ENCODE measurements around the gene GGCT.
"Not testable (repeated sequence)": the region's sequence is repeated elsewhere in the genome, so short reads cannot be mapped to it uniquely, and the experiment has no call there.

The GGCT gene

DNA sequence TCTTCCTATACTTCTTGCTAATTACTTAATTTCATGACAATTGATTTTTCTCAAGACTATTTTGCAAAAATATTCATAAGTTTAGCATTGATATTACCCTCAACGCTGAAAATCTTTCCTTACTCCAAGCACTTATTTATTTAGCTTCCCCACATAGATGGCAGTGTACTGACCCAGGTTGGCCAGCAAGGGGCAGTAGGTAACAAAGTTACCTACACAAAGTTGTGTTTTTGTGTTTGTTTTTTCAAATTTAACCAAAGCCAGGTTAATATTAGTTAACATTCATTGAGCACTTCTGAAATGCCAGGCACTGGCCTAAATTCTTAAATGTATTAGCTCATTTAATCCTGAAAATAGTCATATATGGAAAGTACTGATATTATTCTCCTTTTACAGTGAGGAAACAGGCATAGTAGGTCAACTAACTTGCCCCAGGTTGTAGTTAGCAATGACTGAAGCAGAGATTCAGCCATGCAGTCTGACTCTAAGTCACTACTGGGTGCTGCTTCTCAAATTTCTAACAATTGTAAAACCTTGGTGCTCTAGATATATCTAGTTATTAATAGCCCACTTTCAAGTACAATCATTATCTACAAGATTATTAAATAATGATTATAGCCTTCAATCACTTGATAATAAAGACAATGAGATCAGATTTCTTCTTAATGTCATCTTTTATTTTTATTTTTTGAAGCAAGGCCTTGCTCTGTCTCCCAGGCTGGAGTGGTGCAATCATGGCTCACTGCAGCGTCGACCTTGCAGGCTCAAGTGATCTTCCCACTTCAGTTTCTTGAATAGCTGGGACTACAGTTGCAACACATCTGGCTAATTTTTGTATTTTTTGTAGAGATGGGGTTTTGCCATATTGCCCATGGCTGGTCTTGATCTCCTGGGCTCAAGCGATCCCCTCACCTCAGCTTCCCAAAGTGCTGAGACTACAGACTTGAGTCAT, 5.8 kb upstream of the GGCT start:
- peaks cover 3% of the 10 kb centered on the region for H3K36me3 Mint-ChIP-seq (ENCODE audit: insufficient read depth)
- H3K4me1 Mint-ChIP-seq (ENCODE audit: low read depth in 2 of 2): peaks cover 0 to 6% of the 10 kb centered on the region in 2 donors
- no peaks in the 10 kb centered on the region for H3K9me3 Mint-ChIP-seq
- peak in 2 of 3 experiments; percentile 10 to 12 for DNase-seq
- peak; percentile 76 for ATAC-seq (replicated peaks)
- H3K4me3 Mint-ChIP-seq: no peak overlapping the region
- no peaks in the 10 kb centered on the region for H3K27me3 Mint-ChIP-seq
- no peak overlapping the region for H3K27ac Mint-ChIP-seq

DNA sequence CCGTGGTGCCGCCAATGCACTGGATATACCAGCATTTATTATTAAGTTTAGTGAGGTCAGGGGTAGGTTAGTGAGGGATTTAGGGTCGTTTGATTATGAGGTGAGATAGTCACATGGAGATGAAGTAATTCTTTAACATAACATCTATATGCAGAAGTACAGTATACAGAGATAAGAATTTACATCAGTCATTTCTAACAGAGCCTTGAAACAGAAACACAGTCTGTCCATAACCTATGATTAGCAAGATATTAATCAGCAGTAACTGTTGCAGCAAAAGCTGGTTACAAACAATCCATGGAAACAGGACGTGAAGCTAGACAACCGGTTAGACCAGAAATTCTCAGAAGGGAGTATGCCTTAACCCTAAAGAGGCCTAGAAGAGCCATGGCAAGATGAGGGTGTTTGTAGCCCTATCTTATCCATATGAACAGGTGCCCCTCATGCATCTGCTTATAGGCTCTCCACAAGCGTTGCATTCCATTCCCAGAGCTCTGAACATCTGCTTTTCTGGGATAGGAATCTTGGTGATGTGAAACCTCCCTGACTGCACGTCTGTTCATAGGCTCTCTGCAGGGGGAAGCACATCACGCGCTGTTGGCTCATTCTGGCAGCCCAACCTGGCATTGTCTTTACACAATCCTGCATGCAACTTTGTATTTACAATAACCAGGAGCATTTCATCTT, 4.7 kb upstream of the GGCT start:
- ATAC-seq (replicated peaks); H3K4me3 Mint-ChIP-seq; DNase-seq; H3K9me3 Mint-ChIP-seq; H3K27me3 Mint-ChIP-seq; H3K36me3 Mint-ChIP-seq (ENCODE audit: insufficient read depth); H3K27ac Mint-ChIP-seq: not testable (repeated sequence)
- H3K4me1 Mint-ChIP-seq (ENCODE audit: low read depth in 2 of 2): peaks cover 2 to 11% of the 10 kb centered on the region in 2 donors

DNA sequence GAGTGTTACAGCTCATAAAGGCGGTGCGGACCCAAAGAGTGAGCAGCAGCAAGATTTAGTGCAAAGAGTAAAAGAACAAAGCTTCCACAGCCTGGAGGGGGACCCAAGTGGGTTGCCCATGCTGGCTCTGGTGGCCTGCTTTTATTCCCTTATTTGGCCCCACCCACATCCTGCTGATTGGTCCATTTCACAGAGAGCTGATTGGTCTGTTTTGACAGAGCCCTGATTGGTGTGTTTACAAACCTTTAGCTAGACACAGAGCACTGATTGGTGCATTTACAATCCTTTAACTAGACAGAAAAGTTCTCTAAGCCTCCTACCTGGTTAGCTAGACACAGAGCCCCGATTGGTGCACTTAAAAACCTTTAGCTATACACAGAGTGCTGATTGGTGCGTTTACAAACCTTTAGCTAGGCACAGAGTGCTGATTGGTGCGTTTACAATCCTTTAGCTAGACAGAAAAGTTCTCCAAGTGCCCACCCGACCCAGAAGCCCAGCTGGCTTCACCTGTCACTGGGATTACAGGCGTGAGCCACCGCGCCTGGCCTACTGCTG, 2.8 kb upstream of the GGCT start:
- DNase-seq; H3K27me3 Mint-ChIP-seq; H3K4me3 Mint-ChIP-seq; H3K9me3 Mint-ChIP-seq; ATAC-seq (replicated peaks); H3K27ac Mint-ChIP-seq: not testable (repeated sequence)
- Mint-ChIP-seq H3K36me3 (ENCODE audit: insufficient read depth) (peaks cover 11% of the 10 kb centered on the region), H3K4me1 (ENCODE audit: low read depth in 2 of 2) (peaks cover 17 to 28% of the 10 kb centered on the region in 2 donors)

DNA sequence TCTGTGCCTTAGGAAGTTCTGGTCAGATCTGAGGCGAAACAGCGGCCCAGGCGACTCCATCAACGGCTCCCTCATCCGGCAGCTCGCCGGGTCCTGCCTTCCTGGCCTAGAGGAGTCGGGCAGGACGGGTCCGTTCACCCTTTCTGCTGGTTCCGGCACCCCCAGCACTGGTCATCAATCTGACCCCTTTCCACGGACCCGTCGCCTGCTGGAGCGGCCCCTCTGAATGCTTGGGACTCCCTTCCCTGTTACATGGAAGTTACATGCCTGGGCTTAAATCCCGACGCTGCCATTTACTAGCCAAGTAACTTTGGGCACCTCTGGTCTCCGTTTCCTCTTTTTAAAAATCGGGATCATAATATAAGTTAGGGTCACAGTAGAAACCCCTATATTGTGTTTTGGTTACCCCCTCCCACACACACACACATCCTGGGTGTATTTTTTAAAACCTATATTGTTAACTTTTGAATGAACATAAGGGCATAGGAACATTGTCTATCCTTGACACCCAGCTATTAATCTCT, 607 bp upstream of the GGCT start:
- no peaks in the 10 kb centered on the region for H3K27me3 Mint-ChIP-seq
- H3K4me3 Mint-ChIP-seq: peak overlapping the region; percentile 85 to 91
- peaks cover 20 to 38% of the 10 kb centered on the region in 2 donors for H3K4me1 Mint-ChIP-seq (ENCODE audit: low read depth in 2 of 2)
- peaks cover 11% of the 10 kb centered on the region for H3K36me3 Mint-ChIP-seq (ENCODE audit: insufficient read depth)
- peak overlapping the region; percentile 74 to 91 for H3K27ac Mint-ChIP-seq
- ATAC-seq (replicated peaks): no peak
- H3K9me3 Mint-ChIP-seq: no peaks in the 10 kb centered on the region
- no peak for DNase-seq

DNA sequence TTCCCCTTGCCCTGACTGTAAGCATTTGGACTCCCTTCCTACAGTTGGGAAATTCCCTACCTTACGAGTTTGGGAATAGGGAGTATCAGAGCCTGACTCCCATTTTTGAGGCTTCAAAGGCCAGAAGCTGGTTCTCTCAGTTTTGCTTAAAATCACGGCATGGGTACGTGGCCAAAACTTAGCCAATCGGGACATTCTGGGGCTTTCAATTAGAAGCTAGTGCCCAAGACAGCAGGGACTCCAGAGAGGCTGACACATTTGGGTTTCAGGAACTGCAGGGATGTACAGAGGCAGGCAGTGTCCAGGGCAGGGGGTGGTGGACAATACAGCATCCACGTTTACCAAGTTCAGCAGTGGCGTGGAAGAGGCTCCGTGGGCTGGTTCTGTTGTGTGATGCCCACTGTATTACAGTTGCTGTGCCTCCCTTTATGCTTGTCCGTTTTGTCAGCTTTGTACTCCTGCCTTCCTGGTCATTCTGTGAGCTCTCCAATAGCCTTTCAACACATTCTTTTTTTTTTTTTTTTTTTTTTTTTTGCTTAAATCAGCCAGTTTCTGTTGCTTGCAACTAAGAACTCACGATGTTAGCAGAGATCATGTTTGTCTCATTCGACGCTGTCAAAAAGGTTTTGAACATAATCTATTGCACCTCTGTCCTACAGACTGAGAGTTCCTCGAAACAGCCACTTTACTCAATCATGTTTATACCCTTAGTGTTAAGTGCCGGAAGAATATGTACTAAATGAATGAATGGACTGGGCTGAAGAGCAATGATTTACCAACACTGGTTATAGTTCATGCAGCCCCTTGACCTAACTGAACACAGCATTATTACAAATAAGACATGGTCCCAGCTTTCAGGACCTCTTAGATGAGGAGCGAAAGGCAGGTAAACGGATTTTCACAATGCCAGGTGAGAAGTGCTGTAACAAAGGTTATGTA, 1.1 kb downstream of the GGCT start:
- H3K4me3 Mint-ChIP-seq: peak overlapping the region; percentile 85 to 91
- peak overlapping the region; percentile 74 to 91 for H3K27ac Mint-ChIP-seq
- H3K4me1 Mint-ChIP-seq (ENCODE audit: low read depth in 2 of 2): peaks cover 21 to 39% of the 10 kb centered on the region in 2 donors
- H3K36me3 Mint-ChIP-seq (ENCODE audit: insufficient read depth): peaks cover 20% of the 10 kb centered on the region
- no peaks in the 10 kb centered on the region for H3K27me3 Mint-ChIP-seq
- DNase-seq (no peak), ATAC-seq (replicated peaks) (no peak)
- H3K9me3 Mint-ChIP-seq: no peaks in the 10 kb centered on the region

DNA sequence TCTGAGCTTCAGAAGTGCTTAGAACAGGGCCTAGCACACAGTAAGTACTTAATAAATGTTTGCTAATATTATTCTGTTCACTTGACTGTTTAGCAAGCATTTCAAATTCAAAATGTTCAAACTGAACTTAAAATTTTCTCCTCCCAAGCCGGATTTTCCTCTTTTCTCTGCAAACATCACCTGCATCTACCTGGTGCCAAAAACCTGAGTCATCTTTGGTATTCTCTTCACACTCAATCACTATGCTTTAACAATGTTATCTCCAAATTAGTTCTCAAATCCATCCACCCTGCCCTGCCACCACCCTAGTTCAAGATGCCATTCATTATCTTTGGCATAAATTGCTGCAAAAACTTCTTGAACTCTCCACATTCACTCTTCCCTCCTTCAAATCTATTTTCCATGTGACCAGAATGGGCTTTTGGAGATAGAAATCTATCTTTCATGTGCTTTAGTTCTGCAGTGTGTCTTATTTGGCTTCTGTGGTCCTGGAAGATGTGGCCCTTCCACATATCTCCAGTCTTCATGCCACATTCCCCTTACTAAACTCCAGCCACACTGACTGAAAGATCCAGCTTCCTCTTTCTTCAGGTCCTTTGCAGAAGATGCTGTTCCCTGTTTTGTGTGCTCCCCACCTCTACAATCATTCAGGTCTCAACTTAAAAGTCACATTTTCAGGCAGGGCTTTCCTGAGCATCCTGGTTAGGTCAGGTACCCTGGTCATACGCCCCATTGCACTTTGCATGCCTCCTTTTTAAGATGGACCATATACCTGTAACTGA, 2.0 kb downstream of the GGCT start:
- Mint-ChIP-seq H3K4me1 (ENCODE audit: low read depth in 2 of 2) (peaks cover 21 to 39% of the 10 kb centered on the region in 2 donors), H3K27ac (no peak overlapping the region), H3K36me3 (ENCODE audit: insufficient read depth) (peaks cover 22% of the 10 kb centered on the region), H3K4me3 (no peak overlapping the region), H3K27me3 (no peaks in the 10 kb centered on the region), H3K9me3 (no peaks in the 10 kb centered on the region)
- DNase-seq (no peak), ATAC-seq (replicated peaks) (no peak)

DNA sequence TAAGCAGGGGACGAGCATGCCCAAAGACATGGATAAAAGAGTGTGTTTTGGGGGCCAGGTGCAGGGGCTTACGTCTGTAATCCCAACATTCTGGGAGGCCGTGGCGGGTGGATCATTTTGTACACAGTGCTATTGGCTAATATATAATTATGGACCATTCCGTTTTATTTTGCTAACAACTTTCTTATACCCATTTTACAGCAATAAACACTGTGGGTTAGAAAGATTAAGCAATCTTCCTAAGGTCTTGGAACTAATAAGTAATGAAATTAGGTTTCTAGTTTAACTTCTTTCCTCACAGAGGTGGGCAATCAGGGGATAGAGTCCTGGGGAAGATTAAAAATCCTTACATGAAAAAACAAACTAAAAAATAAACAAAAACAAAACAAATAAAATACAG, 3.4 kb downstream of the GGCT start:
- H3K4me3 Mint-ChIP-seq: no peak overlapping the region
- peaks cover 21 to 39% of the 10 kb centered on the region in 2 donors for H3K4me1 Mint-ChIP-seq (ENCODE audit: low read depth in 2 of 2)

DNA sequence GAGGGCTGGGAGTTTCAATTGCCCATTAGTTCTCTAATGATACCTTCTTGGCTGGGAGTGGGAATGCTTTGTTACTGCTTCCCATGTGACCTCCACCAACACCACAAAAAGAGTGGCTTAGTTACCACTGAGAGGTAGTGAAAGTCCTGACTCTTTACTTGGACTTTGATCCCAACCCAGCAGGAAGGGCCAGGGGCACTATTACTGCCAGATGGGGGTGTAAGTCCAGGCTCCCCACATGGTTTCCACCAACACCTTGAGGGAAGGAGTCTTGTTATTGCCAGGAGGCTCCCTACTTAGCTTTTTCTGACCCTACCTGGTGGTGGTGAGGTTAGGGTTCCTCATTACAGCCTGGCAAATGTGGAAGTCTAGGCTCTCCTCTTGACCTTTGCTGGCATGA, 11.4 kb downstream of the GGCT start:
- ATAC-seq (replicated peaks) (no peak), DNase-seq (no peak)
- peaks cover 4 to 9% of the 10 kb centered on the region in 2 donors for H3K9me3 Mint-ChIP-seq
- peaks cover 0 to 9% of the 10 kb centered on the region in 2 donors for H3K27me3 Mint-ChIP-seq
- H3K4me3 Mint-ChIP-seq: no peak overlapping the region
- peaks cover 8% of the 10 kb centered on the region for H3K36me3 Mint-ChIP-seq (ENCODE audit: insufficient read depth)
- H3K27ac Mint-ChIP-seq: no peak overlapping the region
- H3K4me1 Mint-ChIP-seq (ENCODE audit: low read depth in 2 of 2): no peaks in the 10 kb centered on the region

More for the DNA sequence above, 3.4 kb downstream of the GGCT start:
- ATAC-seq (replicated peaks): no peak
- peaks cover 28% of the 10 kb centered on the region for H3K36me3 Mint-ChIP-seq (ENCODE audit: insufficient read depth)
- H3K27me3 Mint-ChIP-seq: no peaks in the 10 kb centered on the region
- no peak overlapping the region for H3K27ac Mint-ChIP-seq
- DNase-seq: no peak
- no peaks in the 10 kb centered on the region for H3K9me3 Mint-ChIP-seq

DNA sequence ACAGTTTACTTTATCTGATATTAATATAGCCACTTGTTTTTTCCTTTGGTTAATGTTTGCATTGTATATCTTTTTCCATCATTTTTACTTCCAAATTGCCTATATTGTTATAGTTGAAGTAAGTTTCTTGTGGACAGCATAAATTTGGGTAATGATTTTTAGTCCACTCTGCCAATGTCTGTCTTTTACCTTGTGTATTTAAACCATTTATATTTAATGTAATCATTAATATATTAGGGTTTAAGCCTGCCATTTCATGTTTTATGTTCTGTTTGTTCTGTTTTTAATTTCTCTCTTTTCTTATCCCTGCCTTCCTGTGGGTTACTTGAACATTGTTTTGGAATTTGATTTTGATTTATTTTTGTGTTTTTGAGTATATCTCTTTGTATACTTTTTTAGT, 13.2 kb downstream of the GGCT start:
- H3K27me3 Mint-ChIP-seq: peaks cover 0 to 9% of the 10 kb centered on the region in 2 donors
- ATAC-seq (replicated peaks): no peak
- H3K4me3 Mint-ChIP-seq: no peak overlapping the region
- H3K27ac Mint-ChIP-seq: no peak overlapping the region
- peaks cover 4 to 9% of the 10 kb centered on the region in 2 donors for H3K9me3 Mint-ChIP-seq
- no peaks in the 10 kb centered on the region for H3K4me1 Mint-ChIP-seq (ENCODE audit: low read depth in 2 of 2)
- peaks cover under 1% of the 10 kb centered on the region for H3K36me3 Mint-ChIP-seq (ENCODE audit: insufficient read depth)
- no peak for DNase-seq

DNA sequence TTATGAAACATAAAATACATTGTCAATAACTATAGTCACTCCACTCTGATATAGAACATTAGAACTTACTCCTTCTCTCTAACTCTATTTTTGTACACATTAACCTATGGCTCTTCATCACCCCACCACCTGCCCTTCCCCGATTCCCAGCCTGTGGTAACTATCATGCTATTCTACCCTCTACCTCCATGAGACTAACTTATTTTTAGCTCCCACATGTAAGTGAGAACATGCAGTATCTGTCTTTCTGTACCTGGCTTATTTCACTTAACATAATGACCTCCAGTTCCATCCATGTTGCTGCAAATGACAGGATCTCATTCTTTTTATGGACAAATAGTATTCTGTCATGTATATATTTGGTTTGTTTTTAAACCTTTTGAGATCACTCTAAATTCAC, 17.3 kb downstream of the GGCT start:
- H3K27ac Mint-ChIP-seq: no peak overlapping the region
- ATAC-seq (replicated peaks) (no peak), DNase-seq (no peak)
- H3K36me3 Mint-ChIP-seq (ENCODE audit: insufficient read depth): no peaks in the 10 kb centered on the region
- H3K4me3 Mint-ChIP-seq: no peak overlapping the region
- H3K9me3 Mint-ChIP-seq: peaks cover 1 to 9% of the 10 kb centered on the region in 2 donors
- no peaks in the 10 kb centered on the region for H3K4me1 Mint-ChIP-seq (ENCODE audit: low read depth in 2 of 2)
- peaks cover 0 to 9% of the 10 kb centered on the region in 2 donors for H3K27me3 Mint-ChIP-seq

DNA sequence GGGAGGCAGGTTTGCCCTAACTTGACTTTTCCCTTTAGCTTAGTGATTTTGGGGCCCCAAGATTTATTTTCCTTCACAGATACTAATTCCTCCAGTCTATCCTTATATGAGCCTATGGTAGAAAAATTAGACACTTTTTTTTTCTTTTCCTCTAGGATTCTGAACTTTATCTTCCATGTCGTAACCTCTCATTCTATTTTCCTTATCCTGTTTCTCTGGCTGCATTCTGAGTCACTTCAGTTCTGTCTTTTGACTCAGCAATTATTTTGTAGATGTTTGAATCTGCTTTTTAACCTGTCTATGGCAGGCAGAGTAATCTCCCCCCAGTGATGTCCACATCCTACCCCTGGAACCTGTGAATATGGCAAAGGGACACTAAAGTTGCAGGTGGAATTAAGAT, 19.0 kb downstream of the GGCT start:
- Mint-ChIP-seq H3K27ac (no peak overlapping the region), H3K27me3 (no peaks in the 10 kb centered on the region), H3K36me3 (ENCODE audit: insufficient read depth) (no peaks in the 10 kb centered on the region), H3K4me3 (no peak overlapping the region), H3K4me1 (ENCODE audit: low read depth in 2 of 2) (no peaks in the 10 kb centered on the region), H3K9me3 (no peaks in the 10 kb centered on the region)
- DNase-seq (no peak), ATAC-seq (replicated peaks) (no peak)

DNA sequence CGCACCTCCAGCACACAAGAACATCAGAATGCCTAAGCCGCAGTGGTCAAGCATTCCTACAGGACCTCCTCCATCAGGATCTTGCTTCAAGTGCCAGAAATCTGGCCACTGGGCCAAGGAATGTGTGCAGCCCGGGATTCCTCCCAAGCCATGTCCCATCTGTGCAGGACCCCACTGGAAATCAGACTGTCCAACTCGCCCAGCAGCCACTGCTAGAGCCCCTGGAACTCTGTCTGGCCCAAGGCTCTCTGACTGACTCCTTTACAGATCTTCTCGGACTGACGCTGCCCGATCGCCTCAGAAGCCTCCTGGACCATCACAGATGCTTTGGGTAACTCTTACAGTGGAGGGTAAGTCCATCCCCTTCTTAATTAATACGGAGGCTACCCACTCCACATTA, 23.2 kb downstream of the GGCT start:
- H3K4me3 Mint-ChIP-seq; DNase-seq; H3K36me3 Mint-ChIP-seq (ENCODE audit: insufficient read depth); H3K9me3 Mint-ChIP-seq; H3K27me3 Mint-ChIP-seq; H3K27ac Mint-ChIP-seq; ATAC-seq (replicated peaks): not testable (repeated sequence)
- peaks cover 5 to 18% of the 10 kb centered on the region in 2 donors for H3K4me1 Mint-ChIP-seq (ENCODE audit: low read depth in 2 of 2)
